MM.1S (cell line): ENCODE measurements around the gene SAMD14.

Experiments used
- DNase-seq: peaks from one replicate; pipeline ENCODE4 v3.0.0-alpha.2; 2015
- H2AFZ ChIP-seq: fragments of 300-600 bp; sonication (generic); 2 replicates; pipeline ENCODE4 v1.6.0; 2016; ENCODE audit warnings: antibody characterized with exemption, low read length
- H3F3A ChIP-seq: fragments of 300-600 bp; sonication (generic); 2 replicates; pipeline ENCODE4 v1.6.1; 2016; ENCODE audit warnings: mild to moderate bottlenecking, antibody characterized with exemption, low read length, moderate library complexity, mixed read lengths; ENCODE audit not compliant: insufficient read depth
- H3K27ac ChIP-seq: fragments of 300-600 bp; sonication (generic); 2 replicates; pipeline ENCODE4 v1.5.1; 2016; ENCODE audit warnings: mild to moderate bottlenecking, low read length
- H3K27me3 ChIP-seq: fragments of 300-600 bp; sonication (generic); replicated peaks from 2 replicates; pipeline ENCODE4 v1.6.0; 2016; ENCODE audit warnings: low read length; ENCODE audit not compliant: insufficient read depth
- H3K36me3 ChIP-seq: fragments of 300-600 bp; sonication (generic); replicated peaks from 2 replicates; pipeline ENCODE4 v1.6.1; 2016; ENCODE audit warnings: mild to moderate bottlenecking, low read length, mixed read lengths; ENCODE audit not compliant: insufficient read depth
- H3K4me1 ChIP-seq: fragments of 300-600 bp; sonication (generic); 2 replicates; pipeline ENCODE4 v1.6.1; 2016; ENCODE audit warnings: low read length, mixed read lengths
- H3K4me2 ChIP-seq: fragments of 300-600 bp; sonication (generic); 2 replicates; pipeline ENCODE4 v1.6.0; 2016; ENCODE audit warnings: low read depth, low read length
- H3K4me3 ChIP-seq: fragments of 300-600 bp; sonication (generic); 2 replicates; pipeline ENCODE4 v1.5.1; 2016; ENCODE audit warnings: low read length, mixed read lengths
- H3K79me2 ChIP-seq: fragments of 300-600 bp; sonication (generic); 2 replicates; pipeline ENCODE4 v1.6.1; 2016; ENCODE audit warnings: mixed run types, low read length, mixed read lengths
- H3K9ac ChIP-seq: fragments of 300-600 bp; sonication (generic); 2 replicates; pipeline ENCODE4 v1.6.1; 2016; ENCODE audit warnings: low read length, mixed read lengths
- H3K9me2 ChIP-seq: fragments of 300-600 bp; sonication (generic); replicated peaks from 2 replicates; pipeline ENCODE4 v1.6.1; 2016; ENCODE audit warnings: mild to moderate bottlenecking, low read length, mixed read lengths; ENCODE audit not compliant: insufficient read depth
- H3K9me3 ChIP-seq: fragments of 300-600 bp; sonication (generic); replicated peaks from 2 replicates; pipeline ENCODE4 v1.6.1; 2016; ENCODE audit warnings: mild to moderate bottlenecking, low read length, mixed read lengths; ENCODE audit not compliant: insufficient read depth
- H4K20me1 ChIP-seq: fragments of 300-600 bp; sonication (generic); 2 replicates; pipeline ENCODE4 v1.6.1; 2016; ENCODE audit warnings: mild to moderate bottlenecking, low read length, moderate library complexity, mixed read lengths; ENCODE audit not compliant: insufficient read depth
- EZH2 ChIP-seq: fragments of 300-600 bp; sonication (generic); optimal IDR thresholded peaks from 2 replicates; pipeline ENCODE3; 2017; ENCODE audit warnings: low read depth, mild to moderate bottlenecking, antibody characterized with exemption, low read length, mixed read lengths
- EZH2phosphoT487 ChIP-seq: fragments of 300-600 bp; sonication (generic); IDR thresholded peaks from 2 replicates; pipeline ENCODE4 v1.6.1; 2018; ENCODE audit warnings: antibody characterized with exemption, low read length
- TF ChIP-seq, protein P1 (sequence below): fragments of 300-600 bp; sonication (generic); IDR thresholded peaks from 2 replicates; pipeline ENCODE4 v1.5.1; 2016; ENCODE audit warnings: antibody characterized with exemption, low read length, mixed read lengths

Gene SAMD14

DNA sequence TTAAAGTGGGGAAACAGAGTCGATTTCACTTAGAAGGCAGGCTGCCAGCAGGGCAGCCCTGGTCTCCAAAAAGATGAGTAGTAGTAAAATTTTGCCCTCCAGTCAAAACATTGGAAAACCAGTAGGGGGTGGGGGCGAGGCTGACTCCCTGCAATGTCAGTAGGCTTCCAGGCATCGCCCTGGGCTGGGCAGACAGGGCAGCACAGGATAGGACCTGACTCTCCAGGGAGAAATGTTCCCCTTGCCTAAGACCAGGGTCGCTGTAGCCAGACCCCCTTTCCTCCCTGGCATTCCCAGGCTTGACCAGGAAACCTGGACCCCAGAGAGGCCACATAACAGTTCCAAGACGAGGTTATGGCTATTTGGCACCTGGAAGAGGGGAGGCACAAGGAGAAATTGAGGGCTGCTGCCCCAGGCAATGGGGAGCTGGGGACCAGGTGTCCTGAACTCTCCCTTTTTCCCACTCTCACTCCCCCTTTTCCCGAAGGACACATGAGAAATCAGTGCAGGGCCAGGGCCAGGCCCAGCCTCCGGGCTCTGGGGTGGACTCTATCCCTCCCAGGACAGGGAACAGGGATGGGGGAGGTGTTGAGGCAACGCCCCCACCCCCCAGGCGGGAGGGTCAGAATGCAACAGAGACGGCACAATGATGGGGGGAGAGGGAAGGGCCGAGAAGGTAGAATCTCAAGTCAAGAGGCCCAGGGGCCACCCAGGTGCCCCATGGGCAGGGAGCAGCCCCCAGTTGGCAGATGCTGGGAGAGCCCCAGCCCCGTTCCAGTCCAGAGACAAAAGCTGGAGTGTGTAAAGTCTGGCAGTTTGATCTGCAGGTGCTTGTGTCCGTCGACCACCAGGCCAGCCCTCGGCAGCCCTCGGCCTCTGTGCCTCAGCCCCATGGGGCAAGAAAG, 4.5 kb upstream of the SAMD14 start:
- H3K27ac ChIP-seq: no peak overlapping the region
- H2AFZ ChIP-seq: no peak overlapping the region
- H3K9me2 ChIP-seq: no peaks in the 10 kb centered on the region
- H3K4me3 ChIP-seq: no peak overlapping the region
- no peak for DNase-seq
- no peak overlapping the region for H3K4me2 ChIP-seq
- H3K4me1 ChIP-seq: no peaks in the 10 kb centered on the region
- no peaks in the 10 kb centered on the region for H4K20me1 ChIP-seq
- peaks cover 1% of the 10 kb centered on the region; the same call in 1 of the 2 replicates for H3K27me3 ChIP-seq
- TF ChIP-seq, protein P1, sequence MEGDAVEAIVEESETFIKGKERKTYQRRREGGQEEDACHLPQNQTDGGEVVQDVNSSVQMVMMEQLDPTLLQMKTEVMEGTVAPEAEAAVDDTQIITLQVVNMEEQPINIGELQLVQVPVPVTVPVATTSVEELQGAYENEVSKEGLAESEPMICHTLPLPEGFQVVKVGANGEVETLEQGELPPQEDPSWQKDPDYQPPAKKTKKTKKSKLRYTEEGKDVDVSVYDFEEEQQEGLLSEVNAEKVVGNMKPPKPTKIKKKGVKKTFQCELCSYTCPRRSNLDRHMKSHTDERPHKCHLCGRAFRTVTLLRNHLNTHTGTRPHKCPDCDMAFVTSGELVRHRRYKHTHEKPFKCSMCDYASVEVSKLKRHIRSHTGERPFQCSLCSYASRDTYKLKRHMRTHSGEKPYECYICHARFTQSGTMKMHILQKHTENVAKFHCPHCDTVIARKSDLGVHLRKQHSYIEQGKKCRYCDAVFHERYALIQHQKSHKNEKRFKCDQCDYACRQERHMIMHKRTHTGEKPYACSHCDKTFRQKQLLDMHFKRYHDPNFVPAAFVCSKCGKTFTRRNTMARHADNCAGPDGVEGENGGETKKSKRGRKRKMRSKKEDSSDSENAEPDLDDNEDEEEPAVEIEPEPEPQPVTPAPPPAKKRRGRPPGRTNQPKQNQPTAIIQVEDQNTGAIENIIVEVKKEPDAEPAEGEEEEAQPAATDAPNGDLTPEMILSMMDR: no peak
- TF ChIP-seq EZH2 (no peak), EZH2phosphoT487 (no peak)
- H3K79me2 ChIP-seq: peaks cover 13% of the 10 kb centered on the region
- H3K9me3 ChIP-seq: no peaks in the 10 kb centered on the region
- H3F3A ChIP-seq: peaks cover 11% of the 10 kb centered on the region; the same call in 1 of the 2 replicates
- H3K9ac ChIP-seq: no peak overlapping the region
- H3K36me3 ChIP-seq: peaks cover 11% of the 10 kb centered on the region

GRCh38 chr17:50133769-50134099, 3.8 kb upstream of the SAMD14 start:
- Histone ChIP-seq H3K9me2 (no peaks in the 10 kb centered on the region), H3F3A (peaks cover 11% of the 10 kb centered on the region; the same call in 1 of the 2 replicates), H3K4me1 (no peaks in the 10 kb centered on the region), H3K9me3 (no peaks in the 10 kb centered on the region), H3K9ac (no peak overlapping the region), H3K27me3 (peaks cover 7% of the 10 kb centered on the region), H3K36me3 (peaks cover 6% of the 10 kb centered on the region), H3K4me2 (no peak overlapping the region), H4K20me1 (no peaks in the 10 kb centered on the region), H3K79me2 (peaks cover 6% of the 10 kb centered on the region), H3K4me3 (no peak overlapping the region), H3K27ac (no peak overlapping the region), H2AFZ (no peak overlapping the region)
- TF ChIP-seq EZH2 (no peak), EZH2phosphoT487 (no peak)
- TF ChIP-seq, protein P1: no peak
- DNase-seq: no peak

- Histone ChIP-seq H3K79me2 (peaks cover 1% of the 10 kb centered on the region; the same call in 1 of the 2 replicates), H3K27ac (no peak overlapping the region; the same call in 1 of the 2 replicates), H3K4me2 (no peak overlapping the region), H3K4me1 (peaks cover 3% of the 10 kb centered on the region; the same call in 1 of the 2 replicates), H3K27me3 (peaks cover 12% of the 10 kb centered on the region), H3F3A (peaks cover 11% of the 10 kb centered on the region; the same call in 1 of the 2 replicates), H3K9ac (no peak overlapping the region), H4K20me1 (no peaks in the 10 kb centered on the region), H3K4me3 (no peak overlapping the region), H3K36me3 (peaks cover 1% of the 10 kb centered on the region; the same call in 1 of the 2 replicates), H3K9me3 (no peaks in the 10 kb centered on the region), H2AFZ (no peak overlapping the region), H3K9me2 (no peaks in the 10 kb centered on the region)
- DNase-seq: no peak
- TF ChIP-seq, protein P1: no peak
- TF ChIP-seq EZH2phosphoT487: no peak
- TF ChIP-seq EZH2: no peak
Measured at GRCh38 chr17:50133028-50133768, 3.2 kb upstream of the SAMD14 start.
